Measurements from ENCODE around the gene H1-8.

Gene H1-8

GRCh38 chr3:129556358-129556695 is 13.4 kb downstream of the H1-8 start:
- DNase-seq (ENCODE audit: low spot score), result no peak

GRCh38 chr3:129556890-129557547 is 14.0 kb downstream of the H1-8 start:
- no peak for DNase-seq (ENCODE audit: low spot score)

GRCh38 chr3:129557548-129557894 is 14.5 kb downstream of the H1-8 start:
- no peak for DNase-seq (ENCODE audit: low spot score)

- DNase-seq (ENCODE audit: low spot score), result no peak
Measured at GRCh38 chr3:129558081-129558771, 15.3 kb downstream of the H1-8 start.

GRCh38 chr3:129558772-129559564 is 16.0 kb downstream of the H1-8 start:
- DNase-seq (ENCODE audit: low spot score), result no peak

GRCh38 chr3:129559565-129560079 is 16.6 kb downstream of the H1-8 start:
- DNase-seq (ENCODE audit: low spot score), result no peak

- no peak for DNase-seq (ENCODE audit: low spot score)
Measured at GRCh38 chr3:129560269-129560787, 17.4 kb downstream of the H1-8 start.

GRCh38 chr3:129560911-129561594 is 18.1 kb downstream of the H1-8 start:
- peak; percentile 31 for DNase-seq (ENCODE audit: low spot score)

- DNase-seq (ENCODE audit: low spot score), result no peak
Measured at GRCh38 chr3:129561619-129562248, 18.8 kb downstream of the H1-8 start.

- no peak for DNase-seq (ENCODE audit: low spot score)
Measured at GRCh38 chr3:129562803-129563202, 19.8 kb downstream of the H1-8 start.

GRCh38 chr3:129563332-129563731 is 20.4 kb downstream of the H1-8 start:
- DNase-seq (ENCODE audit: low spot score), result no peak

- no peak for DNase-seq (ENCODE audit: low spot score)
Measured at GRCh38 chr3:129563850-129564535, 21.0 kb downstream of the H1-8 start.

- no peak for DNase-seq (ENCODE audit: low spot score)
Measured at GRCh38 chr3:129564981-129565644, 22.1 kb downstream of the H1-8 start.

GRCh38 chr3:129565902-129566301 is 22.9 kb downstream of the H1-8 start:
- no peak for DNase-seq (ENCODE audit: low spot score)

GRCh38 chr3:129567176-129567705 is 24.3 kb downstream of the H1-8 start:
- no peak for DNase-seq (ENCODE audit: low spot score)

GRCh38 chr3:129567939-129568338 is 25.0 kb downstream of the H1-8 start:
- no peak for DNase-seq (ENCODE audit: low spot score)

GRCh38 chr3:129569856-129570255 is 26.9 kb downstream of the H1-8 start:
- no peak for DNase-seq (ENCODE audit: low spot score)

- DNase-seq (ENCODE audit: low spot score), result no peak
Measured at GRCh38 chr3:129571605-129572547, 28.9 kb downstream of the H1-8 start.

GRCh38 chr3:129572603-129573002 is 29.6 kb downstream of the H1-8 start:
- DNase-seq (ENCODE audit: low spot score), result no peak
